Lung (tissue), 12 donors: ENCODE results near the gene RASA3. TPM values are rescaled to one million over a fixed set of nuclear protein-coding genes. Genes with fewer than 3 reads are reported as not detected.

Source experiments
- ATAC-seq: fragments of 200-7000 bp; cut with Tn5 transposase; one replicate; pipeline ENCODE4 v1.9.1; 2020; ENCODE audit warnings: moderate number of reproducible peaks; ENCODE audit not compliant: insufficient read depth, low FRiP score
- DNase-seq, 3 donors: peaks; one replicate each; pipeline ENCODE4 v3.0.0-alpha.2; 2013 to 2017
- H3K27ac ChIP-seq, 2 donors: one replicate each; pipeline ENCODE4 v1.5.1; 2013; ENCODE audit warnings: mild to moderate bottlenecking in 2 of 2, moderate library complexity in 2 of 2, control low read depth in 1 of 2, inconsistent platforms in 1 of 2, low read depth in 1 of 2, low read length in 1 of 2
- H3K27me3 ChIP-seq, 3 donors: one replicate each; pipeline ENCODE4 v1.5.1; 2013; ENCODE audit warnings: low read length in 2 of 3; ENCODE audit not compliant: control insufficient read depth in 3 of 3, insufficient read depth in 3 of 3
- H3K36me3 ChIP-seq, 4 donors: one replicate each; pipeline ENCODE4 v1.5.1; 2013; ENCODE audit warnings: low read length in 4 of 4, mild to moderate bottlenecking in 1 of 4, moderate library complexity in 1 of 4; ENCODE audit not compliant: control insufficient read depth in 4 of 4, insufficient read depth in 4 of 4
- H3K4me1 ChIP-seq, 5 donors: one replicate each; pipeline ENCODE4 v1.5.1; 2013; ENCODE audit warnings: low read length in 5 of 5, mild to moderate bottlenecking in 2 of 5, moderate library complexity in 1 of 5; ENCODE audit not compliant: control insufficient read depth in 5 of 5, insufficient read depth in 5 of 5
- H3K4me3 ChIP-seq: one replicate; pipeline ENCODE4 v1.5.1; 2013; ENCODE audit warnings: mild to moderate bottlenecking, control low read depth, moderate library complexity
- H3K9ac ChIP-seq, 2 donors: one replicate each; pipeline ENCODE4 v1.5.1; 2013; ENCODE audit warnings: low read length in 2 of 2, control low read depth in 1 of 2; ENCODE audit not compliant: insufficient read depth in 1 of 2
- H3K9me3 ChIP-seq, 4 donors: one replicate each; pipeline ENCODE4 v1.5.1; 2013; ENCODE audit warnings: low read length in 3 of 4, mild to moderate bottlenecking in 1 of 4, moderate library complexity in 1 of 4; ENCODE audit not compliant: control insufficient read depth in 4 of 4, insufficient read depth in 3 of 4
- WGBS, 2 donors: extraction: QIAGEN DNeasy Blood & Tissue Kit; methylation state at CpG; one replicate each; pipeline ENCODE4 v1.1.7; 2013; 5-methylcytosine and 5-hydroxymethylcytosine counted together
- polyA plus RNA-seq, 2 donors: library from polyadenylated mRNA; stranded (reverse); fragments of 200-250 nt; gene quantifications; one replicate each; pipeline ENCODE4 v1.2.1, GENCODE V29; 2013
- total RNA-seq, 2 donors: library from RNA; depleted of rRNA in 1 of 2; stranded (reverse); fragments of >200 nt in 1 of 2; gene quantifications; one replicate each; pipeline ENCODE4 v1.2.1, GENCODE V29; 2014 to 2021
- TF ChIP-seq, protein P1 (sequence below): IDR thresholded peaks from 2 replicates; pipeline ENCODE4 v1.5.1; 2012; ENCODE audit warnings: mild to moderate bottlenecking; ENCODE audit errors: control extremely low read depth, extremely low read depth
- donor health status: control.
- donor health status: control.
- donor health status: Bipolar disorder and iron deficiency.
- donor health status: healthy.
- donor health status: DM: yes; HTN: yes; CAD: no.

Gene RASA3
- total and polyA plus RNA-seq, 4 donors: 7.4 to 22.8 (median 16.2) TPM

- H3K9me3 ChIP-seq: no peaks in the 10 kb centered on the region
- TF ChIP-seq, protein P1, sequence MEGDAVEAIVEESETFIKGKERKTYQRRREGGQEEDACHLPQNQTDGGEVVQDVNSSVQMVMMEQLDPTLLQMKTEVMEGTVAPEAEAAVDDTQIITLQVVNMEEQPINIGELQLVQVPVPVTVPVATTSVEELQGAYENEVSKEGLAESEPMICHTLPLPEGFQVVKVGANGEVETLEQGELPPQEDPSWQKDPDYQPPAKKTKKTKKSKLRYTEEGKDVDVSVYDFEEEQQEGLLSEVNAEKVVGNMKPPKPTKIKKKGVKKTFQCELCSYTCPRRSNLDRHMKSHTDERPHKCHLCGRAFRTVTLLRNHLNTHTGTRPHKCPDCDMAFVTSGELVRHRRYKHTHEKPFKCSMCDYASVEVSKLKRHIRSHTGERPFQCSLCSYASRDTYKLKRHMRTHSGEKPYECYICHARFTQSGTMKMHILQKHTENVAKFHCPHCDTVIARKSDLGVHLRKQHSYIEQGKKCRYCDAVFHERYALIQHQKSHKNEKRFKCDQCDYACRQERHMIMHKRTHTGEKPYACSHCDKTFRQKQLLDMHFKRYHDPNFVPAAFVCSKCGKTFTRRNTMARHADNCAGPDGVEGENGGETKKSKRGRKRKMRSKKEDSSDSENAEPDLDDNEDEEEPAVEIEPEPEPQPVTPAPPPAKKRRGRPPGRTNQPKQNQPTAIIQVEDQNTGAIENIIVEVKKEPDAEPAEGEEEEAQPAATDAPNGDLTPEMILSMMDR: no peak
- H3K4me3 ChIP-seq: no peak overlapping the region
- ATAC-seq (no peak), DNase-seq (no peak)
- no peaks in the 10 kb centered on the region for H3K36me3 ChIP-seq
- WGBS, 2 donors: 42 to 52% methylated on average over 10 of the region's 10 CpGs
- no peak overlapping the region for H3K9ac ChIP-seq
- no peaks in the 10 kb centered on the region for H3K27me3 ChIP-seq
- H3K27ac ChIP-seq: peak overlapping the region in 1 of 2 donors; percentile 69
- peaks cover 0 to 15% (median 14%) of the 10 kb centered on the region in 5 donors for H3K4me1 ChIP-seq
Measured at GRCh38 chr13:114120591-114121011, 11.8 kb downstream of the RASA3 start.

GRCh38 chr13:114119196-114119595, 13.2 kb downstream of the RASA3 start:
- Histone ChIP-seq H3K9me3 (no peaks in the 10 kb centered on the region), H3K36me3 (no peaks in the 10 kb centered on the region), H3K4me3 (no peak overlapping the region), H3K27ac (peak overlapping the region in 1 of 2 donors; percentile 65), H3K27me3 (no peaks in the 10 kb centered on the region), H3K4me1 (peaks cover 0 to 22% (median 19%) of the 10 kb centered on the region in 5 donors), H3K9ac (peak overlapping the region in 1 of 2 donors; percentile 24)
- 21 to 34% methylated on average over 12 to 14 of the region's 14 CpGs for whole genome bisulfite sequencing, 2 donors
- ATAC-seq (no peak), DNase-seq (peak; percentile 90 to 96 (median 96))
- TF ChIP-seq, protein P1: no peak

GRCh38 chr13:114118511-114119123, 13.8 kb downstream of the RASA3 start:
- Histone ChIP-seq H3K9me3 (no peaks in the 10 kb centered on the region), H3K27me3 (no peaks in the 10 kb centered on the region), H3K9ac (peak overlapping the region in 1 of 2 donors; percentile 24), H3K4me1 (peaks cover 0 to 22% (median 19%) of the 10 kb centered on the region in 5 donors), H3K27ac (peak overlapping the region in 1 of 2 donors; percentile 90), H3K36me3 (no peaks in the 10 kb centered on the region), H3K4me3 (no peak overlapping the region)
- no peak for ATAC-seq
- peak; percentile 75 to 83 (median 77) for DNase-seq
- TF ChIP-seq, protein P1: no peak
- 34 to 50% methylated on average over 11 of the region's 11 CpGs for WGBS, 2 donors
